ENCODE measurements around the gene SDK1. TPM values are rescaled to one million over a fixed set of nuclear protein-coding genes. Genes with fewer than 3 reads are reported as not detected.

SDK1 gene
- total and polyA plus RNA-seq, 10 of the 15 experiments (the other 5 are each of a cell fraction or from before 2014, with no cell fraction given), result 0.14 to 0.33 TPM; not detected in 8

DNA sequence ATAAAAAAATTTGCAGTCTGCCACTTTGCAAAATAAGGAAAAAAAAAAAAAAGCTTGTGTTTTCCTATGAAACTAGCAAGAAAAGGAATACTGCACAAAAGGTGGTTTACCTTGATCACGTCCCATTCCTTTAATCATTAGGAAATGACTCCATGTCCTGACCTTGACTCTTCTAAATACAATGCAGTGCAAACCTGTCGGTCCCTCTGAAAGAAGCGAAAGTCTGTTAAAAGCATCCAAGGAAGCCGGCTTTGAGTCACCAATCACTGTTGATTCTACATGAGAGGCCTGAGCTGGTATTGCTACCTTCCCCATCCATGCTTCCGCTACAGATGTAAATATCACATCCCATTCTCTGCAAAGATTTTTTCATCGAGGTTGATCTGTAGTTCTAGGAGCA lies 652.1 kb downstream of the SDK1 start (continued):
- TF ChIP-seq, protein P1, sequence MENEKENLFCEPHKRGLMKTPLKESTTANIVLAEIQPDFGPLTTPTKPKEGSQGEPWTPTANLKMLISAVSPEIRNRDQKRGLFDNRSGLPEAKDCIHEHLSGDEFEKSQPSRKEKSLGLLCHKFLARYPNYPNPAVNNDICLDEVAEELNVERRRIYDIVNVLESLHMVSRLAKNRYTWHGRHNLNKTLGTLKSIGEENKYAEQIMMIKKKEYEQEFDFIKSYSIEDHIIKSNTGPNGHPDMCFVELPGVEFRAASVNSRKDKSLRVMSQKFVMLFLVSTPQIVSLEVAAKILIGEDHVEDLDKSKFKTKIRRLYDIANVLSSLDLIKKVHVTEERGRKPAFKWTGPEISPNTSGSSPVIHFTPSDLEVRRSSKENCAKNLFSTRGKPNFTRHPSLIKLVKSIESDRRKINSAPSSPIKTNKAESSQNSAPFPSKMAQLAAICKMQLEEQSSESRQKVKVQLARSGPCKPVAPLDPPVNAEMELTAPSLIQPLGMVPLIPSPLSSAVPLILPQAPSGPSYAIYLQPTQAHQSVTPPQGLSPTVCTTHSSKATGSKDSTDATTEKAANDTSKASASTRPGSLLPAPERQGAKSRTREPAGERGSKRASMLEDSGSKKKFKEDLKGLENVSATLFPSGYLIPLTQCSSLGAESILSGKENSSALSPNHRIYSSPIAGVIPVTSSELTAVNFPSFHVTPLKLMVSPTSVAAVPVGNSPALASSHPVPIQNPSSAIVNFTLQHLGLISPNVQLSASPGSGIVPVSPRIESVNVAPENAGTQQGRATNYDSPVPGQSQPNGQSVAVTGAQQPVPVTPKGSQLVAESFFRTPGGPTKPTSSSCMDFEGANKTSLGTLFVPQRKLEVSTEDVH (IDR thresholded peaks at IDR 0.05; ENCODE audit: low read depth, partially characterized antibody), result no peak
- no peak for TF ChIP-seq NFYB (IDR thresholded peaks at IDR 0.05; ENCODE audit: insufficient read depth, low read depth, low read length)

DNA sequence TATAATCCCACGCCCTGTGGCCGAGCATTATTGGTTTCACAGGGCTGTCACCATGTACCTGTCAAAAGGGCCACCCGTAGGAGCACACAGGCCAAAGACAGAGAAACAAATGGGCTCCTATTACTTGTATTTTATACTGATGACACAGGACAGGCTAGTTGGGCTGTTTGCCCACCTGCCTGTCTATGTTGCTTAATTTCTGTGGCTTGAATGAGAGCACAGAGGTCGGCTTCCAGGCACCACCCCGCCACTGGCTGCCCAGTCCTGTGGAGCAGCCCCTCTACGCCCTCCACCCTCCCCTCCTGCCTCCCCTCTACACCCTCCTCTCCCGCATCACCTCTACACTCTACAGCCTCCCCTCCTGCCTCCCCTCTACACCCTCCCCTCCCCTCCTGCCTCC lies 652.9 kb downstream of the SDK1 start:
- in situ Hi-C loops (cut with MboI), result no loop called here
- TF ChIP-seq, protein P2, sequence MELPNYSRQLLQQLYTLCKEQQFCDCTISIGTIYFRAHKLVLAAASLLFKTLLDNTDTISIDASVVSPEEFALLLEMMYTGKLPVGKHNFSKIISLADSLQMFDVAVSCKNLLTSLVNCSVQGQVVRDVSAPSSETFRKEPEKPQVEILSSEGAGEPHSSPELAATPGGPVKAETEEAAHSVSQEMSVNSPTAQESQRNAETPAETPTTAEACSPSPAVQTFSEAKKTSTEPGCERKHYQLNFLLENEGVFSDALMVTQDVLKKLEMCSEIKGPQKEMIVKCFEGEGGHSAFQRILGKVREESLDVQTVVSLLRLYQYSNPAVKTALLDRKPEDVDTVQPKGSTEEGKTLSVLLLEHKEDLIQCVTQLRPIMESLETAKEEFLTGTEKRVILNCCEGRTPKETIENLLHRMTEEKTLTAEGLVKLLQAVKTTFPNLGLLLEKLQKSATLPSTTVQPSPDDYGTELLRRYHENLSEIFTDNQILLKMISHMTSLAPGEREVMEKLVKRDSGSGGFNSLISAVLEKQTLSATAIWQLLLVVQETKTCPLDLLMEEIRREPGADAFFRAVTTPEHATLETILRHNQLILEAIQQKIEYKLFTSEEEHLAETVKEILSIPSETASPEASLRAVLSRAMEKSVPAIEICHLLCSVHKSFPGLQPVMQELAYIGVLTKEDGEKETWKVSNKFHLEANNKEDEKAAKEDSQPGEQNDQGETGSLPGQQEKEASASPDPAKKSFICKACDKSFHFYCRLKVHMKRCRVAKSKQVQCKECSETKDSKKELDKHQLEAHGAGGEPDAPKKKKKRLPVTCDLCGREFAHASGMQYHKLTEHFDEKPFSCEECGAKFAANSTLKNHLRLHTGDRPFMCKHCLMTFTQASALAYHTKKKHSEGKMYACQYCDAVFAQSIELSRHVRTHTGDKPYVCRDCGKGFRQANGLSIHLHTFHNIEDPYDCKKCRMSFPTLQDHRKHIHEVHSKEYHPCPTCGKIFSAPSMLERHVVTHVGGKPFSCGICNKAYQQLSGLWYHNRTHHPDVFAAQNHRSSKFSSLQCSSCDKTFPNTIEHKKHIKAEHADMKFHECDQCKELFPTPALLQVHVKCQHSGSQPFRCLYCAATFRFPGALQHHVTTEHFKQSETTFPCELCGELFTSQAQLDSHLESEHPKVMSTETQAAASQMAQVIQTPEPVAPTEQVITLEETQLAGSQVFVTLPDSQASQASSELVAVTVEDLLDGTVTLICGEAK (IDR thresholded peaks at IDR 0.05; ENCODE audit: borderline replicate concordance), result no peak
- TF ChIP-seq, protein P3, sequence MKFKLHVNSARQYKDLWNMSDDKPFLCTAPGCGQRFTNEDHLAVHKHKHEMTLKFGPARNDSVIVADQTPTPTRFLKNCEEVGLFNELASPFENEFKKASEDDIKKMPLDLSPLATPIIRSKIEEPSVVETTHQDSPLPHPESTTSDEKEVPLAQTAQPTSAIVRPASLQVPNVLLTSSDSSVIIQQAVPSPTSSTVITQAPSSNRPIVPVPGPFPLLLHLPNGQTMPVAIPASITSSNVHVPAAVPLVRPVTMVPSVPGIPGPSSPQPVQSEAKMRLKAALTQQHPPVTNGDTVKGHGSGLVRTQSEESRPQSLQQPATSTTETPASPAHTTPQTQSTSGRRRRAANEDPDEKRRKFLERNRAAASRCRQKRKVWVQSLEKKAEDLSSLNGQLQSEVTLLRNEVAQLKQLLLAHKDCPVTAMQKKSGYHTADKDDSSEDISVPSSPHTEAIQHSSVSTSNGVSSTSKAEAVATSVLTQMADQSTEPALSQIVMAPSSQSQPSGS (IDR thresholded peaks at IDR 0.05; ENCODE audit: low read length), result no peak
- TF ChIP-seq NR2F1 (conservative IDR thresholded peaks at IDR 0.05) (no peak), YY1 (IDR thresholded peaks at IDR 0.05; ENCODE audit: low read depth, low read length) (no peak), CHD1 (IDR thresholded peaks at IDR 0.05; ENCODE audit: low read depth, low read length) (no peak), BACH1 (IDR thresholded peaks at IDR 0.05; ENCODE audit: borderline replicate concordance) (no peak), GATAD2B (conservative IDR thresholded peaks at IDR 0.05; ENCODE audit: low read depth) (no peak), JUNB (IDR thresholded peaks at IDR 0.05) (no peak)
- TF ChIP-seq, protein P4, sequence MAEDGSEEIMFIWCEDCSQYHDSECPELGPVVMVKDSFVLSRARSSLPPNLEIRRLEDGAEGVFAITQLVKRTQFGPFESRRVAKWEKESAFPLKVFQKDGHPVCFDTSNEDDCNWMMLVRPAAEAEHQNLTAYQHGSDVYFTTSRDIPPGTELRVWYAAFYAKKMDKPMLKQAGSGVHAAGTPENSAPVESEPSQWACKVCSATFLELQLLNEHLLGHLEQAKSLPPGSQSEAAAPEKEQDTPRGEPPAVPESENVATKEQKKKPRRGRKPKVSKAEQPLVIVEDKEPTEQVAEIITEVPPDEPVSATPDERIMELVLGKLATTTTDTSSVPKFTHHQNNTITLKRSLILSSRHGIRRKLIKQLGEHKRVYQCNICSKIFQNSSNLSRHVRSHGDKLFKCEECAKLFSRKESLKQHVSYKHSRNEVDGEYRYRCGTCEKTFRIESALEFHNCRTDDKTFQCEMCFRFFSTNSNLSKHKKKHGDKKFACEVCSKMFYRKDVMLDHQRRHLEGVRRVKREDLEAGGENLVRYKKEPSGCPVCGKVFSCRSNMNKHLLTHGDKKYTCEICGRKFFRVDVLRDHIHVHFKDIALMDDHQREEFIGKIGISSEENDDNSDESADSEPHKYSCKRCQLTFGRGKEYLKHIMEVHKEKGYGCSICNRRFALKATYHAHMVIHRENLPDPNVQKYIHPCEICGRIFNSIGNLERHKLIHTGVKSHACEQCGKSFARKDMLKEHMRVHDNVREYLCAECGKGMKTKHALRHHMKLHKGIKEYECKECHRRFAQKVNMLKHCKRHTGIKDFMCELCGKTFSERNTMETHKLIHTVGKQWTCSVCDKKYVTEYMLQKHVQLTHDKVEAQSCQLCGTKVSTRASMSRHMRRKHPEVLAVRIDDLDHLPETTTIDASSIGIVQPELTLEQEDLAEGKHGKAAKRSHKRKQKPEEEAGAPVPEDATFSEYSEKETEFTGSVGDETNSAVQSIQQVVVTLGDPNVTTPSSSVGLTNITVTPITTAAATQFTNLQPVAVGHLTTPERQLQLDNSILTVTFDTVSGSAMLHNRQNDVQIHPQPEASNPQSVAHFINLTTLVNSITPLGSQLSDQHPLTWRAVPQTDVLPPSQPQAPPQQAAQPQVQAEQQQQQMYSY (CRISPR knock-in tag; IDR thresholded peaks at IDR 0.05), result no peak

More for the DNA sequence above, 652.9 kb downstream of the SDK1 start:
- no peaks in the 10 kb centered on the region for H4K20me1 ChIP-seq (ENCODE audit: control insufficient read depth, insufficient read depth)
- H3K9ac ChIP-seq (ENCODE audit: control insufficient read depth, insufficient read depth, low read length), result no peak overlapping the region
- ATAC-seq (no peak), FAIRE-seq (no peak), DNase-seq (ENCODE audit: low read depth, low spot score) (no peak)
- no peak overlapping the region for H2AFZ ChIP-seq (ENCODE audit: control insufficient read depth, low read depth, low read length)
- H3K36me3 ChIP-seq (ENCODE audit: control insufficient read depth in 2 of 2, insufficient read depth in 2 of 2, low read length in 1 of 2), result no peaks in the 10 kb centered on the region
- no peaks in the 10 kb centered on the region for H3K27me3 ChIP-seq (replicated peaks in 1 of 2; ENCODE audit: control insufficient read depth in 2 of 2, insufficient read depth in 2 of 2, low read length in 1 of 2)
- intact Hi-C loops (cut with micrococcal nuclease; ENCODE audit: unreplicated experiment), result no loop called here
- no peak overlapping the region for H3K27ac ChIP-seq (ENCODE audit: control insufficient read depth, insufficient read depth)
- ChIA-PET CTCF (no interaction called here), RAD21 (ENCODE audit: unreplicated experiment) (no interaction called here), SMC1A (ENCODE audit: uncharacterized antibody, unreplicated experiment) (no interaction called here), POLR2A (no interaction called here)
- H3K79me2 ChIP-seq (ENCODE audit: control insufficient read depth, insufficient read depth, low read length), result no peaks in the 10 kb centered on the region
- WGBS (ENCODE audit: insufficient coverage, insufficient replicate concordance, low lambda C conversion rate, missing lambda C conversion rate), result 48% methylated on average over 5 of the region's 7 CpGs
- H3K9me3 ChIP-seq (replicated peaks; ENCODE audit: control insufficient read depth, insufficient read depth, low read length), result no peaks in the 10 kb centered on the region; the same call in 2 of the 3 replicates
- no TSS peak for BruUV-seq (replicated peaks)
- H3K4me3 ChIP-seq, result no peak overlapping the region
- no peak overlapping the region for H3K4me2 ChIP-seq (ENCODE audit: control insufficient read depth, insufficient read depth)
- H3K4me1 ChIP-seq (ENCODE audit: control insufficient read depth, insufficient read depth, low read length), result peaks cover 10% of the 10 kb centered on the region

All from GM12878 (cell line).